Erythroblast (primary cell): ENCODE measurements around the gene COX11.

Experiments used
- GATA1 ChIP-seq: IDR thresholded peaks from 2 replicates; pipeline ENCODE4 v1.6.1; 2011; ENCODE audit warnings: low read depth, mild to moderate bottlenecking, control low read depth, low read length, moderate library complexity
- POLR2A ChIP-seq: IDR thresholded peaks from 2 replicates; pipeline ENCODE4 v1.6.1; 2011; ENCODE audit warnings: mild to moderate bottlenecking, low read length

- TF ChIP-seq POLR2A (no peak), GATA1 (no peak)
These were observed 713 bp downstream of the COX11 start for GRCh38 chr17:54967621-54968261.
